GM21360 (cell line): ENCODE results near the gene RBFOX2.
"Not testable (repeated sequence)": the region's sequence is repeated elsewhere in the genome, so short reads cannot be mapped to it uniquely, and the experiment has no call there.

Experiments
- ATAC-seq: cut with Tn5 transposase; IDR thresholded peaks from one replicate; pipeline ENCODE4 v1.9.1; 2021; ENCODE audit warnings: mild to moderate bottlenecking, moderate library complexity; ENCODE audit not compliant: unreplicated experiment

Gene RBFOX2

GRCh38 chr22:35799150-35799549 is 229.5 kb downstream of the RBFOX2 start:
- ATAC-seq: no peak

DNA sequence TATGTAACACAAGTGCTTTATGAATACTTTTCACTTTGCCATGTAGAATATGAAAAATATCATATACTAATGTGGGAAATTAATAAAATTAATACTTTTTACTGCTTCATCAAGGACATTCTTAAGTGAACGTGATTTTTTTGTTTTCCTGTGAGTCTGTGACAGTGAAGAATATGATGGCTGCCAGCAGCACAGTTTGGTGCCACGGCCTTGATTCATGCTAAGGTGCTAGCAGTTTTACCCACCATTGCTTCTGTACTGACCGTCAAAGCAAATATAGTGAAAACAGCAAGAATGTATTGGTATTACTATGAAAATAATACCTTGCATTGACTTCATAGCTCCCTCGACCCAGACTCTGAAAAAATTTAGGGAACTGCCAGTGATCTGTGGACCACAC is 231.2 kb downstream of the RBFOX2 start:
- ATAC-seq: no peak

DNA sequence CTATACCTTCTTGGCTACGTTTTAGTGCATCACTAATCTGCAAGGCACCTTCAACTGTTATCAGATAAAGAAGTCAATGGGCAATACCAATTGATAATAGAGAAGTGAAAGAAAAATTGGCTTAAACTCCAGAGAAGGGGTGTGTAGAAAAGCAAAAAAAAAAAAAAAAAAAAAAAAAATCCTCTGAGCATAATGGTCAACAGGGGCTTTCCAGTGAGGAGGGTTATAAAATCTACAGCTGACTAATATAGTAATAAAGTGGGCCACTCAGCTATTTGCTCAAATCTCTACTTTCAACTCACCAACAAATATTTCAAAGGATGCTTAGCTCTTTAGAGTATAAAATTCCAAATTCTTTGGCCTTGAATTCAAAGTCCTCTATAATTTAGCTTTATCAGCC is 233.1 kb downstream of the RBFOX2 start:
- no peak for ATAC-seq

GRCh38 chr22:35792506-35792905 is 236.1 kb downstream of the RBFOX2 start:
- ATAC-seq: no peak

- not testable (repeated sequence) for ATAC-seq
Observed at GRCh38 chr22:35791788-35792187, 236.8 kb downstream of the RBFOX2 start.

DNA sequence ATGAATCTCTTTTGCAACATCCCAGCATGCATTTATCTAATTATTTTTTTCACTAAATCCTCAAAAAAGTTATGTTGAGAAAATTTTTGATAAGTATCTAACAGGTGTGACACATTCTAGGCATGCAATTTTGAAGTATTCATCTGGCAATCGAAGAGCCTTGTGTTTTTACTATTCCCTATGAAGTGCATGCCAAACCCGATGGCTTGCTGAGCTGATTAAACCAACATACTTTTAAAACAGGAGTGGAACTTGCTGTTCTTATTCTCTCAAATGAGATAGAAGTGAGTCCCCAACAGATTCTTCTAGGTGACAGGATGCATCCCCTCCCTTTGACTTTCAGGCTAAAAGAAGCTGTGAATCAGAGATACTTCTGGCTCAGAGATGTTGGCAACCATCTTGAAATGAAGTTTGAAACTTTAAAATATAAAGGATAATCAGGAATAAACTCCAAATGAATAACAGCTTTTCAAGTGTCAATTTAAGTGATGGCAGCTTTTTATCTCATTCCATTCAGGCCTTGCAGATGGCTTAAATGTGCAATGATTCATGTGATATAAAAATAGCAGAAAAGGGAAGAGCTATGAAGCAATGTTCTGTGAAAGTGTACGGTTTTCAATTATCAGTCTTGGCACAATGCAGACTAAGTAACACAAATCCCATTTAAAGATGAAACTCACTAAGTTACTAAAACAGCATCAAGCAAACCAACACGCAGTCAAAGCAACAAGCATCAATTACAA is 243.3 kb downstream of the RBFOX2 start:
- ATAC-seq: no peak

- no peak for ATAC-seq
Observed at GRCh38 chr22:35784633-35785032, 244.0 kb downstream of the RBFOX2 start.

- no peak for ATAC-seq
Observed at GRCh38 chr22:35783943-35784614, 244.5 kb downstream of the RBFOX2 start.

GRCh38 chr22:35782504-35782903 is 246.1 kb downstream of the RBFOX2 start:
- ATAC-seq: no peak

- no peak for ATAC-seq
Observed at GRCh38 chr22:35781898-35782297, 246.7 kb downstream of the RBFOX2 start.

GRCh38 chr22:35777335-35777975 is 251.2 kb downstream of the RBFOX2 start:
- ATAC-seq: no peak

DNA sequence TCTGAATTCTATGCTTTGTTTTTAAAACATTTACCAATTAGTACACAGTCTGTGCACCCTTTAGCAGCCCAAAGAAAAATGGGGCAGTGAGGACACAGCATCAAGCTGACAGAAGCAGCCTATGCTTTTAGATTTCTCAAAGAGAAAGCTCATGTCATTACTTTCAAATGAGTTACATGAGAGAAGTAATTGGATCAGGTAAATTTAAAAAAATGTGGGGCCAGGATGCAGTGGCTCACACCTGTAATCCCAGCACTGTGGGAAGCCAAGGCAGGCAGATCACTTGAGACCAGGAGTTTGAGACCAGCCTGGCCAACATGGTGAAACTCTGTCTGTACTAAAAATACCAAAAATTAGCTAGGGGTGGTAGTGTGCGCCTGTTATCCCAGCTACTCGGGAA is 253.3 kb downstream of the RBFOX2 start:
- no peak for ATAC-seq

DNA sequence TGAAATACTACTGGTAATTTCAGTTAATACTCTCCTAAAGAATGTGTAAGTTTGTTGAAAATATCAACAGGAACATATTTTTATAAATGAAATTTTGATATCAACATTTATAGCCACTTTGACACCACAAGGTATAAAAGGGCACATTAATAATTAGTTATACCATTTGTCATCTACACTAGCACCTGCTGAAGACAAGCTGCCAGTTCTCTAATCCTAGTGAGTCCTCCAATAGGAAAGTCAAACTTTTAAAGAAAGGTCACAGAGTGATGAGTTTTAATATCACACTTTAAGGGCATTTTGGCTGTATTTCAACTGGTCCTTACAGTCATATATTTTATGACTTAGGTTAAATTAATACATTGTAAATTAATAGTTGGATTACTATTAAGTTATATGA is 258.6 kb downstream of the RBFOX2 start:
- no peak for ATAC-seq

DNA sequence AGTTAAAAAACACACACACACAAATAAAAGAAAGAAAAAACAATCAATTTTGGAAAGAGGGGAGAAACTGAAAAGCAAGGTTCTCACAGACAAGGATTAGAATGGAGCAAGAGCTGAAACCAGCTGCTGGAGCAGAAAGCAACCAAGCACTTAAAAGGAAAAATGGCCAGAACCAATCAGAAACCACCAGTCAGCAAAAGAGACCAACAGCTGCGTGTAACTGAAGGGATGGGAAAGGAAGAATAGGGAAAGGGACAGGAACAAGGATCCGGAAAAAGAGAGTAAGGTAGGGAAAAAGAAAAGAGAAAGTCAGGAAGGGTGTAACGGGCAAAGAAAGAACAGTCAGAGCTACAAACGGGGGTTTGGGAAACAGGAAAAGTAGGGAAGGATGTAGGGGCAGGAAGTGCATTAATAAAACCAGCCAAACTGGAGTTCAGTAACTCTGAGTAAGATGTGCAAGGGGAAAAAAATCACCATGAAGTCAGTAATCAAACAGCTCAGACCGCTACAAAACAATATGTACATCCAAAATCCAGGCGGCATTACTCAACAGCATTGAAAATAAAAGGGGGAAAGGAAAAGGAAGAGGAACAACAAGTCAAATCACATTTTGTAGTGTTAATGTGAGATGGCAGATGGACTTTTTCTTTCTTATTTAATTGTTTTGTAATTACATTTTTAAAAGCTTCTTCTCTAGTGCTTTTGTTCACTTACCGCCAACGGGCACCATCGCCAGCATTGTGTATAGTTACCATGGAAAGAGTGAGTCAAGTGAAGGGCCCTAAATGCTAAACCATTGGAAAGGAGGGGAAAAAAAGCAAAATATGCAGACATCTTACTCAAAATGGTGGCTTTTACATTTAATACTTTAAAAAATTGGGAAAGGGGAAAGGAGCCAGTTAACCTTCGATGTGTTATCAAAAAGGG is 261.7 kb downstream of the RBFOX2 start:
- no peak for ATAC-seq

GRCh38 chr22:35761037-35761436 is 267.6 kb downstream of the RBFOX2 start:
- no peak for ATAC-seq

GRCh38 chr22:35758394-35758793 is 270.2 kb downstream of the RBFOX2 start:
- ATAC-seq: no peak

- ATAC-seq: no peak
Observed at GRCh38 chr22:35756722-35757121, 271.9 kb downstream of the RBFOX2 start.

GRCh38 chr22:35754761-35755160 is 273.9 kb downstream of the RBFOX2 start:
- no peak for ATAC-seq

- no peak for ATAC-seq
Observed at GRCh38 chr22:35752863-35753189, 275.8 kb downstream of the RBFOX2 start.

DNA sequence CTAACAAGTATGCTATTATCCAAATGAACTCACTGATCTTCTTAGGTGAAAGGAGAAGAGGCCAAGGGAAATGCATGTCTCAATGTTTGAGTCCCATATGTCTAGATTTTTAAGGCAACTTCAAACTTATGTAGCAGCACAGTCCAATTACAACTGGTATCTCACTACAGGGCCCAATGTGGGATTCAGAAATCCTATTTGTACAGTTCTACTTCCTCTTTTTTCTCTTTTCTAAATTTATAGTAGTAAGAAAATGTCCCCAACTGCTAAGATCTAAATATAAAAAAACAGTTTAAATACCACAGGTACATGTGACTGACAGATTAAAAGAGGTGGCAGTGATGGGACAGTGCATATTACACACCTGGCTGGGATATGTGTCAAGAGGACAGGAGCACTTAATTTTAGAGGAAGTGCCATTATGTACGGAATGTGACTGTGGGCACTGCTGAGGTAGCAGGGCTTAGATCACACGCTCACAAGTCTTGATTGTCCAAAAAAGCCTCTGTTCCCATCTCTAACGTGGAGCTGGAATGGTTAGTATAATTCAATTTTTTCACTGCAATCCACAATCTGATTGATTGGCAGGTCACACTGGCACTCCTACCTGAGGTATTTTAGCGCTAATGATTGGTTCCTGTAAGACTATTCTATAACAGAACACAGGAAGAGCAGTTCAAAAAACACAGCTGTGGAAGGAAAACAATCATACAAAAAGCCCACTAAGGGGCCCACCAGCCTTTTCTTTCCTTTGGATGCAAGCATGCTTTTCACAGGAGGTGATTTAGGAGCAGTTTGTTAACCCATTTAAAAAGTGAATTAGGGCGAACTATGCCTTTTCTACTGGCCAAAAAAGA is 276.4 kb downstream of the RBFOX2 start:
- ATAC-seq: no peak
